PC-3 (cell line): Measurements from ENCODE around the gene PRMT9. TPM values are rescaled to one million over a fixed set of nuclear protein-coding genes. Genes with fewer than 3 reads are reported as not detected.

Experiments
- ATAC-seq: fragments of 200-7000 bp; cut with Tn5 transposase; 2 replicates; pipeline ENCODE4 v1.9.1; 2020; ENCODE audit warnings: mild to moderate bottlenecking, moderate library complexity
- BruUV-seq: library from RNA; stranded (reverse); fragments of 400-500 nt; replicated peaks from 2 replicates; lab custom pipeline; 2021; lab: Mats Ljungman, UMichigan
- CTCF ChIA-PET: fragments of 300-600 bp; sonication (Branson Sonifier 250); formaldehyde crosslinking; loops from one replicate; lab custom pipeline; 2022; ENCODE audit warnings: antibody characterized with exemption; lab: Charles Lee
- POLR2A ChIA-PET: fragments of 300-600 bp; sonication (Branson Sonifier 250); formaldehyde crosslinking; loops from one replicate; lab custom pipeline; 2022; ENCODE audit warnings: antibody characterized with exemption; ENCODE audit not compliant: unreplicated experiment; lab: Charles Lee
- DNase-seq: peaks from one replicate; pipeline ENCODE4 v3.0.0-alpha.2; 2015
- H2AFZ ChIP-seq: fragments of 300-600 bp; sonication (generic); 2 replicates; pipeline ENCODE4 v1.6.0; 2016; ENCODE audit warnings: antibody characterized with exemption, low read length
- H3F3A ChIP-seq: fragments of 300-600 bp; sonication (generic); one replicate; pipeline ENCODE4 v1.6.0; 2017; ENCODE audit warnings: antibody characterized with exemption, low read length, control low read depth, mild to moderate bottlenecking; ENCODE audit not compliant: unreplicated experiment
- H3K27ac ChIP-seq: fragments of 300-600 bp; sonication (generic); 2 replicates; pipeline ENCODE4 v1.5.1; 2016; ENCODE audit warnings: mild to moderate bottlenecking, low read length
- H3K27me3 ChIP-seq: fragments of 300-600 bp; sonication (generic); 2 replicates; pipeline ENCODE4 v1.6.1; 2016; ENCODE audit warnings: low read length, mixed read lengths
- H3K36me3 ChIP-seq: fragments of 300-600 bp; sonication (generic); 2 replicates; pipeline ENCODE4 v1.6.1; 2016; ENCODE audit warnings: low read depth, mixed run types, low read length, mixed read lengths
- H3K4me1 ChIP-seq: fragments of 300-600 bp; sonication (generic); 2 replicates; pipeline ENCODE4 v1.5.1; 2016; ENCODE audit warnings: low read length; ENCODE audit not compliant: insufficient read depth
- H3K4me2 ChIP-seq: fragments of 300-600 bp; sonication (generic); 2 replicates; pipeline ENCODE4 v1.6.0; 2016; ENCODE audit warnings: low read length
- H3K4me3 ChIP-seq: fragments of 300-600 bp; sonication (generic); 2 replicates; pipeline ENCODE4 v1.5.1; 2016; ENCODE audit warnings: mild to moderate bottlenecking, low read length, mixed read lengths
- H3K79me2 ChIP-seq: fragments of 300-600 bp; sonication (generic); 2 replicates; pipeline ENCODE4 v1.6.1; 2017; ENCODE audit warnings: low read length, mixed read lengths
- H3K9ac ChIP-seq: fragments of 300-600 bp; sonication (generic); 2 replicates; pipeline ENCODE4 v1.6.0; 2016; ENCODE audit warnings: mild to moderate bottlenecking, low read length
- H3K9me2 ChIP-seq: fragments of 300-600 bp; sonication (generic); replicated peaks from 2 replicates; pipeline ENCODE4 v1.6.1; 2016; ENCODE audit warnings: mixed run types, low read length, mixed read lengths
- H3K9me3 ChIP-seq: fragments of 300-600 bp; sonication (generic); 2 replicates; pipeline ENCODE4 v1.6.1; 2016; ENCODE audit warnings: low read length, mixed read lengths
- H4K20me1 ChIP-seq: fragments of 300-600 bp; sonication (generic); 2 replicates; pipeline ENCODE4 v1.6.1; 2016; ENCODE audit warnings: low read length, mixed read lengths
- CTCF ChIP-seq: fragments of 300-600 bp; sonication (generic); conservative IDR thresholded peaks from 2 replicates; pipeline ENCODE4 v1.5.1; 2017; ENCODE audit warnings: antibody characterized with exemption, low read depth, mild to moderate bottlenecking, low read length
- EZH2 ChIP-seq: fragments of 300-600 bp; sonication (generic); IDR thresholded peaks from one replicate; pipeline ENCODE4 v1.6.1; 2017; ENCODE audit warnings: antibody characterized with exemption, mild to moderate bottlenecking, low read length; ENCODE audit not compliant: unreplicated experiment
- EZH2phosphoT487 ChIP-seq: fragments of 300-600 bp; sonication (generic); IDR thresholded peaks from 2 replicates; pipeline ENCODE4 v1.6.1; 2018; ENCODE audit warnings: mild to moderate bottlenecking, antibody characterized with exemption, low read length, borderline replicate concordance
- intact Hi-C: fragments of 100-400 bp; cut with micrococcal nuclease; formaldehyde crosslinking; loops from 2 replicates; pipeline ENCODE4 v1.9.0; 2023
- total RNA-seq: library from RNA; depleted of rRNA; stranded (reverse); fragments of >200 nt; gene quantifications from 2 replicates; pipeline ENCODE4 v1.2.3, GENCODE V29; 2014

The PRMT9 gene
- total RNA-seq, 1 experiment from 2014 or later, result 6.5 TPM

DNA sequence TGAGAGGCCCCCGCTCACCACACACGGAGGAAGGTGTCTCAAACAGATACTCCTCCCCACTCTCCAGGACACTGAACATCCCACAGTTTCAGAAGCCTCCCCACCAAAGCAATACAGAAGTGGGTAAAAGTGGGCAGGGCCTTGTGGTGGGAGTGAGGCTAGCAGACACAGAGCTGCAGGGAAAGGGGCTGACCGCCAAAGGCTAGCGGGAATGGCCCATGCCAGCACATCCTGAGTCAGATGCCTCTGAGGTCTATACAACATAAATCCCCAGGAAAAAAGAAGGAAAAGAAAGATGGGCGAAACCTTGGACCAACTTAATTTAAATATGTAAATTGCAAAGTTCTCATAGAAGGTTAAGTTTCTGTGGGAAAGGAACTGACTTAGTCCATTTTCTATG lies 26.0 kb upstream of the PRMT9 start:
- no TSS peak for BruUV-seq
- no peak overlapping the region for H3K4me2 ChIP-seq
- CTCF ChIA-PET, result no interaction called here
- H3K27ac ChIP-seq, result no peak overlapping the region
- no peak overlapping the region for H3K9ac ChIP-seq
- H3K79me2 ChIP-seq, result no peaks in the 10 kb centered on the region
- no peaks in the 10 kb centered on the region for H4K20me1 ChIP-seq
- TF ChIP-seq EZH2phosphoT487 (no peak), CTCF (no peak), EZH2 (no peak)
- peak; percentile 52 for DNase-seq
- no peaks in the 10 kb centered on the region for H3K36me3 ChIP-seq
- no peaks in the 10 kb centered on the region for H3K9me2 ChIP-seq
- ATAC-seq, result peak; percentile 36; the same call in 1 of the 2 replicates
- H3K9me3 ChIP-seq, result no peaks in the 10 kb centered on the region
- peaks cover 12% of the 10 kb centered on the region for H3K4me1 ChIP-seq
- intact Hi-C loops, result loop anchor here (2.0 kb wide), 1 partner anchor 113 kb away; no protein-coding TSS in a partner anchor
- POLR2A ChIA-PET, result no interaction called here
- no peaks in the 10 kb centered on the region for H3K27me3 ChIP-seq
- no peak overlapping the region for H2AFZ ChIP-seq
- H3F3A ChIP-seq, result no peaks in the 10 kb centered on the region
- no peak overlapping the region for H3K4me3 ChIP-seq

- peak; percentile 64 for DNase-seq
- TF ChIP-seq EZH2, result no peak
- TF ChIP-seq CTCF, result peak; percentile 87
- intact Hi-C loops, result loop anchor here (1.0 to 2.0 kb wide), 2 partner anchors 111 to 158 kb away; no protein-coding TSS in a partner anchor
These were observed 24.1 kb upstream of the PRMT9 start for GRCh38 chr4:147707892-147708672.

GRCh38 chr4:147704846-147705245 lies 20.9 kb upstream of the PRMT9 start:
- ChIA-PET CTCF (no interaction called here), POLR2A (no interaction called here)
- no peaks in the 10 kb centered on the region for H3K79me2 ChIP-seq
- H3F3A ChIP-seq, result no peaks in the 10 kb centered on the region
- no peaks in the 10 kb centered on the region for H3K9me3 ChIP-seq
- H3K4me2 ChIP-seq, result no peak overlapping the region
- H3K27me3 ChIP-seq, result no peaks in the 10 kb centered on the region
- H3K4me1 ChIP-seq, result no peaks in the 10 kb centered on the region
- H3K9ac ChIP-seq, result no peak overlapping the region
- DNase-seq (no peak), ATAC-seq (no peak)
- intact Hi-C loops, result no loop called here
- H4K20me1 ChIP-seq, result no peaks in the 10 kb centered on the region
- TF ChIP-seq EZH2 (no peak), EZH2phosphoT487 (no peak), CTCF (no peak)
- no peak overlapping the region for H3K27ac ChIP-seq
- H2AFZ ChIP-seq, result no peak overlapping the region
- no peak overlapping the region for H3K4me3 ChIP-seq
- H3K36me3 ChIP-seq, result no peaks in the 10 kb centered on the region
- no peaks in the 10 kb centered on the region for H3K9me2 ChIP-seq
- BruUV-seq, result no TSS peak

More at GRCh38 chr4:147707892-147708672, 24.1 kb upstream of the PRMT9 start:
- BruUV-seq, result no TSS peak
- H3K4me1 ChIP-seq, result no peaks in the 10 kb centered on the region
- no peaks in the 10 kb centered on the region for H3K9me2 ChIP-seq
- no peak overlapping the region for H2AFZ ChIP-seq
- CTCF ChIA-PET, result interaction anchor here (1.6 kb wide), 1 partner anchor 159 kb away, joined by 6 read pairs; no protein-coding TSS in a partner anchor
- H3K9ac ChIP-seq, result no peak overlapping the region
- no peak overlapping the region for H3K27ac ChIP-seq
- no peaks in the 10 kb centered on the region for H4K20me1 ChIP-seq
- no peaks in the 10 kb centered on the region for H3K79me2 ChIP-seq
- no peaks in the 10 kb centered on the region for H3K9me3 ChIP-seq
- peak; percentile 66 for ATAC-seq
- H3K36me3 ChIP-seq, result no peaks in the 10 kb centered on the region
- no peak overlapping the region for H3K4me3 ChIP-seq
- H3K27me3 ChIP-seq, result no peaks in the 10 kb centered on the region
- no peak overlapping the region for H3K4me2 ChIP-seq
- POLR2A ChIA-PET, result no interaction called here
- H3F3A ChIP-seq, result no peaks in the 10 kb centered on the region
